ENCODE measurements around the gene FRS2.

Gene FRS2

DNA sequence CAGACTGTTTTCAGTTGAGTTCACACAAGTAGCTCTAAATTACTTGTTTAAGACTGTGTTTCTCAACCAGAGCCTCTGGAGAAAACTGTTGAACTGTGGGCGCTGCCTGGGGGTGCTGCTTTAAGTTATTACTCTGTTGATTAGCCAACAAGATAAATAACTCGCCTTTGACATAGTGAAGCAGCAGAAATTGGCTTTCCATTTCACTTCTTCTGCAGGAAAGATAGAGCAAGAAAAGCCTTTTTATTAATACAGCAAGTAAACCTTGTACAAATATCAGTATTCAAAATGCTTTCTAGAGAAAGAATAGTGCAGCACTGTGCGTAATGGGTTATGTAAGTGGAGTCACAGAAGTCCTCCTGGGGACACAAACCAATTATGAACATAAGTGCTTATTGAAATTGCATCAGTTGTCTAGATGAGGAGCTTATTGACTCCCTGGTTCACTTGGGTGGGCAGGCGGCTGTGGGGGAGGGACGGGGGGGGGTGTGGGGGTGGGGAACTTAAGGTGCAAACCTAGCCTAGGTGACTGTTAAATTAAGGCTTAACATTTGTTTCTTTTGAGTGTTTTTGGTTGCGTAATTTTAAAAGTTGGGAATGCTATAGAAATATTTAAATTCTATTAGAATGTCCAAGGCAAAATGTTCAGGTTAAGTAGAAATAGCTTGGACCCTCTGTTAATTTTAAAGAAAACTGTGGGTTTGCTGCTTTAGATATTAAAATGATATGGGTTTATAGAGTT lies 6.3 kb downstream of the FRS2 start:
- DNase-seq (ENCODE audit: low read depth, low spot score), result no peak
- TF ChIP-seq, protein P1, sequence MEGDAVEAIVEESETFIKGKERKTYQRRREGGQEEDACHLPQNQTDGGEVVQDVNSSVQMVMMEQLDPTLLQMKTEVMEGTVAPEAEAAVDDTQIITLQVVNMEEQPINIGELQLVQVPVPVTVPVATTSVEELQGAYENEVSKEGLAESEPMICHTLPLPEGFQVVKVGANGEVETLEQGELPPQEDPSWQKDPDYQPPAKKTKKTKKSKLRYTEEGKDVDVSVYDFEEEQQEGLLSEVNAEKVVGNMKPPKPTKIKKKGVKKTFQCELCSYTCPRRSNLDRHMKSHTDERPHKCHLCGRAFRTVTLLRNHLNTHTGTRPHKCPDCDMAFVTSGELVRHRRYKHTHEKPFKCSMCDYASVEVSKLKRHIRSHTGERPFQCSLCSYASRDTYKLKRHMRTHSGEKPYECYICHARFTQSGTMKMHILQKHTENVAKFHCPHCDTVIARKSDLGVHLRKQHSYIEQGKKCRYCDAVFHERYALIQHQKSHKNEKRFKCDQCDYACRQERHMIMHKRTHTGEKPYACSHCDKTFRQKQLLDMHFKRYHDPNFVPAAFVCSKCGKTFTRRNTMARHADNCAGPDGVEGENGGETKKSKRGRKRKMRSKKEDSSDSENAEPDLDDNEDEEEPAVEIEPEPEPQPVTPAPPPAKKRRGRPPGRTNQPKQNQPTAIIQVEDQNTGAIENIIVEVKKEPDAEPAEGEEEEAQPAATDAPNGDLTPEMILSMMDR (IDR thresholded peaks at IDR 0.05; ENCODE audit: insufficient read depth, low read length, missing control alignments), result no peak
- ChIA-PET POLR2A (no interaction called here), CTCF (interaction anchor here (1.4 kb wide), 1 partner anchor 13 kb away, joined by 3 read pairs; no protein-coding TSS in a partner anchor)
- H3K4me3 ChIP-seq (ENCODE audit: low read depth, low read length), result no peak overlapping the region

DNA sequence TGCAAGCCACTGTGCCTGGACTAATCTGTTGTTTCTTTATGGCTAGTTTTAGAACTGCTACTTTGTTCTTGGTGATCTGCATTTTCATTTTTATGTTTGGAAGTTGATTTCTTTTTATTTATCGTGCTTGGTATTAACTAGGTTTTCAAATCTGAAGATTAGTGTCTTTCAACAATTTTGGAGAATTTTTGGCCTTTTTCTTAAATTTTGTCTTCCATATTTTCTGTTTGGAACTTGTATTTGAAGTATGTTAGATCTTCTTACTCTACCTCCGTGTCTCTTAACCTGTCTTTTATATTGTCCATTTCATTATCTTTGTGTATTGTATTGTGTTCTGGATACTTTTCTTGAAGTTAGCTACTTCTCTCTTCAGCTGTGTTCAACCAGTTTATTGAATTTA lies 9.5 kb downstream of the FRS2 start:
- no peak for DNase-seq (ENCODE audit: low read depth, low spot score)
- H3K4me3 ChIP-seq (ENCODE audit: low read depth, low read length), result no peak overlapping the region
- ChIA-PET CTCF (interaction anchor here (1.0 kb wide), 1 partner anchor 24 kb away, joined by 3 read pairs; no protein-coding TSS in a partner anchor), POLR2A (no interaction called here)
- TF ChIP-seq, protein P1 (IDR thresholded peaks at IDR 0.05; ENCODE audit: insufficient read depth, low read length, missing control alignments), result no peak

DNA sequence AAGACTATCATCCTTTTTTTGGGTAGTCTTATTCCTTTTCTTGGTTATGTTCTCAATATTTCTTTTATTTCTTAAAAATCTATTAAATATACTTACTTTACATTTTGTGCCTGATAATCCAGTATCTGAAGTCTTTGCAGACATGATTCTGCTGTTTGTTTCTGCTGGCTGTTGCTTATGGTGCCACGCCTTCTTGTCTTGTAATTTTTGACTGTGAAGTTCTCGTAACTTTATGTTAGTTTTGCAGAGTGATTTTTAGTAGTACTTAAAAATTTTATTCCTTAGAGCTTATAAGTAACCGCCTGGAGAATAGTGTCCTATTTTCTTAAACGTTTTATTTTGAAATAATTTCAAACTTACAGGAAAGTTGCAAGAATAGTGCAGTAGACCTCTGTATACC lies 10.5 kb downstream of the FRS2 start:
- ChIA-PET CTCF (interaction anchor here (0.9 to 1.3 kb wide), 5 partner anchors 10 to 158 kb away, joined by 3 to 4 read pairs (median 3); partner anchors contain the start of gene FRS2), POLR2A (no interaction called here)
- TF ChIP-seq, protein P1 (IDR thresholded peaks at IDR 0.05; ENCODE audit: insufficient read depth, low read length, missing control alignments), result no peak
- H3K4me3 ChIP-seq (ENCODE audit: low read depth, low read length), result no peak overlapping the region
- no peak for DNase-seq (ENCODE audit: low read depth, low spot score)

DNA sequence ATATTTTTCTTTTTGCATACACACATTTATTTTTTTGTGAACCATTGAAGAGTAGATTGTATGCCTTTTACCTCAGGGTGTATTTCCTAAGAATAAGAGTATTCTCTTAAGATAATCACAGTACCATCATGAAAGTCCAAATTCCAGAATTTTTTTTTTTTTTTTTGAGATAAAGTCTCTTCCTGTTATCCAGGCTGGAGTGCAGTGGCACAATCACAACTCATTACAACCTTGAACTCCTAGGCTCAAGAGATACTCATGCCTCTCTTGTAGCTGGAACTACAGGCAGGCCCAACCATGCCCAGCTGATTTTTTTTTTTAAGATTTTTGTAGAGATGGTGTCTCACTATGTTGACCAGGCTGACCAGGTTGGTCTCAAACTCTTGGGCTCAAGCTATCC lies 10.9 kb downstream of the FRS2 start:
- POLR2A ChIA-PET, result no interaction called here

DNA sequence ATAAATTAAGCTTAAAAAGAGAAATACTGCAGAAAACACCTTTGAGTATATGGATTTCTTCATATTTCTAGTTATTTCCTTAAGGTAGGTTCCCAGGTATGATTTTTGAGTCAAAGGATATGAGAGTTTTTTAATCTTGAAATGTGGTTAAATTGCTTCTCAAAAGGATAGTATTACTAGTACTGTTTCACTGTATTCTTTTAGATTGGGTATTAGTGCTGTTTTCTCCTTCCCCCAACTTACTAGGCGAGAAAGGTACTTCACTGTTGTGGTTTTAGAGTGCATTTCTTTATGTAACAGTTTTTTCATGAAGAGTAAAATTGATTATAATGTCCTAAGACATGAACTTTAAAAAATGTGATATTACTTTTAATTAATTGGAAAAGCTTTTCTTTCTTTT lies 13.5 kb downstream of the FRS2 start:
- DNase-seq (ENCODE audit: low read depth, low spot score), result no peak
- POLR2A ChIA-PET, result no interaction called here
- H3K4me3 ChIP-seq (ENCODE audit: low read depth, low read length), result no peak overlapping the region
- CTCF ChIA-PET, result interaction anchor here (1.2 to 2.3 kb wide), 2 partner anchors 15 to 87 kb away, joined by 4 to 7 read pairs; no protein-coding TSS in a partner anchor
- TF ChIP-seq, protein P1 (IDR thresholded peaks at IDR 0.05; ENCODE audit: insufficient read depth, low read length, missing control alignments), result no peak

More for the DNA sequence above, 10.9 kb downstream of the FRS2 start:
- CTCF ChIA-PET, result interaction anchor here (0.9 to 1.3 kb wide), 5 partner anchors 10 to 158 kb away, joined by 3 to 4 read pairs (median 3); partner anchors contain the start of gene FRS2
- H3K4me3 ChIP-seq (ENCODE audit: low read depth, low read length), result no peak overlapping the region
- DNase-seq (ENCODE audit: low read depth, low spot score), result no peak
- TF ChIP-seq, protein P1 (IDR thresholded peaks at IDR 0.05; ENCODE audit: insufficient read depth, low read length, missing control alignments), result no peak

DNA sequence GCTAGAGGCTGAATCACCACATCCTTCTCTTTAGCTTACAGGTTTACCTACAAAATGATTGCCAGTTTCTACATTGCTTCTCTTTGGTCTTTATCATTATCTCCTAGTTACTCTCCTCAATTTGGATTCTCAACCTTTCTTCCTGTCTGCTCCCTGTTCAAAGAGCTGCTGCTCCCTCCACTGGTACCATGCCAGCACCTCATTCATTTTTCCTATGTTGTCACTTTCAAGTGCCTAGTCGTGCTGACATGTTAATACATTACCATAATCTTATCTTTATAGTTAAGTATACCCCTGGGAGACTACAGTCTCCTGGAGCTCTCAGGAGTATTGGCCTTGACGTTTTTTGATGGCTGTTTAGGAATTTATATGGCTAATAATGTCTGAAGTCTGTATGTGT lies 14.2 kb downstream of the FRS2 start:
- TF ChIP-seq, protein P1 (IDR thresholded peaks at IDR 0.05; ENCODE audit: insufficient read depth, low read length, missing control alignments), result no peak
- no peak for DNase-seq (ENCODE audit: low read depth, low spot score)
- CTCF ChIA-PET, result interaction anchor here (1.2 to 2.3 kb wide), 2 partner anchors 14 to 86 kb away, joined by 4 to 7 read pairs; no protein-coding TSS in a partner anchor
- POLR2A ChIA-PET, result no interaction called here
- H3K4me3 ChIP-seq (ENCODE audit: low read depth, low read length), result no peak overlapping the region

Measured in AG04449 (cell line).